H9 (cell line): ENCODE results near the gene MARCHF10. TPM values are rescaled to one million over a fixed set of nuclear protein-coding genes. Genes with fewer than 3 reads are reported as not detected.

Experiments used
- DNase-seq: peaks from one replicate; pipeline ENCODE4 v3.0.0-alpha.2; 2017
- H2AFZ ChIP-seq: one replicate; pipeline ENCODE4 v1.6.1; 2013; ENCODE audit warnings: mild to moderate bottlenecking, low read length, control low read depth, moderate library complexity
- H2AK5ac ChIP-seq: 2 replicates; pipeline ENCODE4 v1.6.1; 2013; ENCODE audit warnings: low read length, control low read depth, mixed read lengths; ENCODE audit not compliant: insufficient read length
- H2BK120ac ChIP-seq: one replicate; pipeline ENCODE4 v1.6.1; 2013; ENCODE audit warnings: low read depth, mild to moderate bottlenecking, low read length, control low read depth, inconsistent platforms; ENCODE audit not compliant: poor library complexity, severe bottlenecking
- H2BK12ac ChIP-seq: 2 replicates; pipeline ENCODE4 v1.6.1; 2013; ENCODE audit warnings: low read length, control low read depth, mixed read lengths, low read depth; ENCODE audit not compliant: insufficient read length
- H2BK15ac ChIP-seq: 2 replicates; pipeline ENCODE4 v1.6.1; 2013; ENCODE audit warnings: low read depth, low read length, control low read depth
- H2BK20ac ChIP-seq: one replicate; pipeline ENCODE4 v1.6.1; 2013; ENCODE audit warnings: low read depth, mild to moderate bottlenecking, low read length, control low read depth, inconsistent platforms; ENCODE audit not compliant: poor library complexity, severe bottlenecking
- H2BK5ac ChIP-seq: 2 replicates; pipeline ENCODE4 v1.6.1; 2013; ENCODE audit warnings: low read length, control low read depth, mixed read lengths; ENCODE audit not compliant: insufficient read length
- H3K14ac ChIP-seq: 2 replicates; pipeline ENCODE4 v1.6.1; 2013; ENCODE audit warnings: low read length, control low read depth; ENCODE audit not compliant: insufficient read depth
- H3K18ac ChIP-seq: 2 replicates; pipeline ENCODE4 v1.6.1; 2013; ENCODE audit warnings: low read depth, mild to moderate bottlenecking, mixed read lengths, low read length, control low read depth; ENCODE audit not compliant: insufficient read length
- H3K23ac ChIP-seq: 2 replicates; pipeline ENCODE4 v1.6.1; 2013; ENCODE audit warnings: low read length, control low read depth, mixed read lengths, low read depth; ENCODE audit not compliant: insufficient read length
- H3K23me2 ChIP-seq: 2 replicates; pipeline ENCODE4 v1.6.1; 2013; ENCODE audit warnings: low read depth, mild to moderate bottlenecking, mixed read lengths, low read length, control low read depth; ENCODE audit not compliant: insufficient read length, poor library complexity, severe bottlenecking
- H3K27ac ChIP-seq: 2 replicates; pipeline ENCODE4 v1.5.1; 2013; ENCODE audit warnings: low read length, control low read depth, mixed read lengths, low read depth; ENCODE audit not compliant: insufficient read length
- H3K27me3 ChIP-seq: 2 replicates; pipeline ENCODE4 v1.6.1; 2013; ENCODE audit warnings: low read length, control low read depth, inconsistent platforms; ENCODE audit not compliant: insufficient read depth
- H3K4ac ChIP-seq: 2 replicates; pipeline ENCODE4 v1.6.1; 2013; ENCODE audit warnings: low read depth, mild to moderate bottlenecking, control low read depth, inconsistent platforms, low read length, moderate library complexity
- H3K4me1 ChIP-seq: 2 replicates; pipeline ENCODE4 v1.6.1; 2013; ENCODE audit warnings: low read length, control low read depth, inconsistent platforms; ENCODE audit not compliant: insufficient read depth
- H3K4me2 ChIP-seq: 2 replicates; pipeline ENCODE4 v1.6.1; 2013; ENCODE audit warnings: low read length, control low read depth, mixed read lengths; ENCODE audit not compliant: insufficient read length, insufficient read depth
- H3K56ac ChIP-seq: 2 replicates; pipeline ENCODE4 v1.6.1; 2013; ENCODE audit warnings: low read depth, mild to moderate bottlenecking, mixed read lengths, low read length, control low read depth; ENCODE audit not compliant: insufficient read length
- H3K79me1 ChIP-seq: 2 replicates; pipeline ENCODE4 v1.6.1; 2013; ENCODE audit warnings: low read depth, mild to moderate bottlenecking, moderate library complexity, low read length, control low read depth, inconsistent platforms; ENCODE audit not compliant: insufficient read depth, poor library complexity, severe bottlenecking
- H3K79me2 ChIP-seq: 2 replicates; pipeline ENCODE4 v1.6.1; 2013; ENCODE audit warnings: low read length, control low read depth, inconsistent platforms; ENCODE audit not compliant: insufficient read depth
- H3K9ac ChIP-seq: 2 replicates; pipeline ENCODE4 v1.6.1; 2013; ENCODE audit warnings: low read length, control low read depth, mixed read lengths; ENCODE audit not compliant: insufficient read length; ENCODE audit errors: extremely low read depth
- H3K9me3 ChIP-seq: one replicate; pipeline ENCODE4 v1.6.1; 2013; ENCODE audit warnings: low read depth, low read length, inconsistent platforms; ENCODE audit not compliant: control insufficient read depth
- H3T11ph ChIP-seq: one replicate; pipeline ENCODE4 v1.6.1; 2013; ENCODE audit warnings: mild to moderate bottlenecking, low read length, control low read depth, inconsistent platforms
- H4K20me1 ChIP-seq: one replicate; pipeline ENCODE4 v1.6.1; 2013; ENCODE audit not compliant: control insufficient read depth, insufficient read length, insufficient read depth
- H4K5ac ChIP-seq: 2 replicates; pipeline ENCODE4 v1.6.1; 2013; ENCODE audit warnings: low read depth, mild to moderate bottlenecking, mixed read lengths, low read length, control low read depth; ENCODE audit not compliant: insufficient read length
- H4K8ac ChIP-seq: replicated peaks from 2 replicates; pipeline ENCODE4 v1.6.1; 2013; ENCODE audit warnings: low read length, control low read depth, mixed read lengths, low read depth; ENCODE audit not compliant: insufficient read length
- H4K91ac ChIP-seq: 2 replicates; pipeline ENCODE4 v1.6.1; 2013; ENCODE audit warnings: low read depth, mild to moderate bottlenecking, moderate library complexity, mixed read lengths, low read length, control low read depth; ENCODE audit not compliant: insufficient read length
- H3K27ac Mint-ChIP-seq, 3 experiments: 2 replicates in 2 of 3; 3 replicates in 1 of 3; pipeline ENCODE4 v1.8.0; 2020 to 2021; ENCODE audit warnings: mixed read lengths in 3 of 3, mild to moderate bottlenecking in 1 of 3, moderate library complexity in 1 of 3
- H3K27me3 Mint-ChIP-seq: 2 replicates; pipeline ENCODE4 v1.8.0; 2021; ENCODE audit warnings: low read depth, mild to moderate bottlenecking, moderate library complexity, mixed read lengths
- H3K36me3 Mint-ChIP-seq, 3 experiments: 2 replicates in 2 of 3; 3 replicates in 1 of 3; pipeline ENCODE4 v1.8.0; 2020 to 2021; ENCODE audit warnings: low read depth in 3 of 3, mixed read lengths in 3 of 3; ENCODE audit not compliant: insufficient read depth in 1 of 3
- H3K4me1 Mint-ChIP-seq, 2 experiments: 2 replicates each; pipeline ENCODE4 v1.8.0; 2020; ENCODE audit warnings: mixed read lengths in 2 of 2
- H3K4me3 Mint-ChIP-seq, 2 experiments: 2 replicates in 1 of 2; 3 replicates in 1 of 2; pipeline ENCODE4 v1.8.0; 2020 to 2021; ENCODE audit warnings: mild to moderate bottlenecking in 2 of 2, mixed read lengths in 2 of 2, moderate library complexity in 1 of 2
- H3K9me3 Mint-ChIP-seq, 2 experiments: 2 replicates in 1 of 2; 3 replicates in 1 of 2; pipeline ENCODE4 v1.8.0; 2020; ENCODE audit warnings: mild to moderate bottlenecking in 2 of 2, mixed read lengths in 2 of 2, moderate library complexity in 1 of 2
- CTCF ChIP-seq: fragments of 200-600 bp; sonication (generic); conservative IDR thresholded peaks from 3 replicates; pipeline ENCODE4 v1.8.0; 2021; ENCODE audit warnings: antibody characterized with exemption, mild to moderate bottlenecking
- WGBS: extraction: QIAGEN DNeasy Blood & Tissue Kit; methylation state at CpG from one replicate; pipeline ENCODE4 v1.1.7; 2013; ENCODE audit warnings: missing lambda C conversion rate, low lambda C conversion rate, mixed read lengths; ENCODE audit not compliant: insufficient read length; ENCODE audit errors: extremely low coverage; 5-methylcytosine and 5-hydroxymethylcytosine counted together
- total RNA-seq: library from RNA; stranded (reverse); gene quantifications from 2 replicates; pipeline ENCODE4 v1.2.1, GENCODE V29; 2021

Gene MARCHF10
- total RNA-seq, 1 experiment from 2014 or later, result not detected

GRCh38 chr17:62675260-62675659 is 132.9 kb downstream of the MARCHF10 start:
- no peak overlapping the region for H4K8ac ChIP-seq
- no peaks in the 10 kb centered on the region for H3K9me3 Mint-ChIP-seq
- no peak overlapping the region for H3K27ac Mint-ChIP-seq
- H4K5ac ChIP-seq, result no peak overlapping the region
- no peak overlapping the region for H2AK5ac ChIP-seq
- no peak overlapping the region for H2BK12ac ChIP-seq
- no peaks in the 10 kb centered on the region for H4K20me1 ChIP-seq
- no peaks in the 10 kb centered on the region for H3K27me3 ChIP-seq
- H3K79me1 ChIP-seq, result no peaks in the 10 kb centered on the region
- WGBS, result no CpG with 5 or more reads among the region's 12 CpGs
- peaks cover 2 to 14% of the 10 kb centered on the region in 2 experiments; a peak in 3 of 4 replicates for H3K4me1 Mint-ChIP-seq
- H3K4me1 ChIP-seq, result no peaks in the 10 kb centered on the region
- H3K79me2 ChIP-seq, result no peaks in the 10 kb centered on the region
- no peak overlapping the region for H2BK120ac ChIP-seq
- H3K18ac ChIP-seq, result no peak overlapping the region
- no peak overlapping the region; the same call in 1 of the 2 replicates for H3K14ac ChIP-seq
- no peak overlapping the region for H2BK5ac ChIP-seq
- TF ChIP-seq CTCF, result no peak
- H3K56ac ChIP-seq, result no peak overlapping the region
- H3K4ac ChIP-seq, result no peak overlapping the region
- no peak for DNase-seq
- no peak overlapping the region for H4K91ac ChIP-seq
- no peak overlapping the region for H2BK20ac ChIP-seq
- no peak overlapping the region for H3K4me3 Mint-ChIP-seq
- peaks cover 0 to 4% (median 4%) of the 10 kb centered on the region in 3 experiments; a peak in 1 of 7 replicates for H3K36me3 Mint-ChIP-seq
- no peak overlapping the region for H3K27ac ChIP-seq
- no peak overlapping the region for H3K9ac ChIP-seq
- no peaks in the 10 kb centered on the region for H3K23me2 ChIP-seq
- H3K9me3 ChIP-seq, result no peaks in the 10 kb centered on the region
- H3K23ac ChIP-seq, result no peak overlapping the region
- no peak overlapping the region for H2AFZ ChIP-seq
- no peak overlapping the region for H3T11ph ChIP-seq
- no peak overlapping the region for H3K4me2 ChIP-seq
- no peaks in the 10 kb centered on the region for H3K27me3 Mint-ChIP-seq
- H2BK15ac ChIP-seq, result no peak overlapping the region
